Naive thymus-derived CD4-positive, alpha-beta T cell (primary cell): Measurements from ENCODE around the gene ETV3. TPM values are rescaled to one million over a fixed set of nuclear protein-coding genes. Genes with fewer than 3 reads are reported as not detected.
A peak's percentile ranks its signal among the peaks of the same experiment; 100 is the strongest.

ENCODE experiments used
- ATAC-seq: fragments of 150-1000 bp; cut with Tn5 transposase; 2 replicates; pipeline ENCODE4 v1.10.0; 2021; ENCODE audit warnings: mild to moderate bottlenecking, moderate library complexity
- CTCF ChIA-PET: fragments of 350-600 bp; sonication (Branson Sonifier 250); formaldehyde crosslinking; loops from one replicate; lab custom pipeline; 2021; ENCODE audit warnings: antibody characterized with exemption; lab: Charles Lee
- POLR2A ChIA-PET: fragments of 350-600 bp; sonication (Branson Sonifier 250); formaldehyde crosslinking; loops from one replicate; lab custom pipeline; 2021; ENCODE audit warnings: antibody characterized with exemption, inconsistent platforms; lab: Charles Lee
- DNase-seq, 9 donors: peaks; one replicate each; pipeline versions ENCODE4 v3.0.0 to v3.0.0-alpha.2; 2020 to 2022; ENCODE audit warnings: mixed read lengths in 1 of 9
- H3K27ac ChIP-seq: one replicate; pipeline ENCODE4 v1.7.0; 2013; ENCODE audit warnings: mild to moderate bottlenecking, low read depth, low read length, moderate library complexity
- H3K27me3 ChIP-seq, 2 donors: one replicate each; pipeline ENCODE4 v1.7.0; 2013; ENCODE audit warnings: low read length in 2 of 2, mild to moderate bottlenecking in 2 of 2, moderate library complexity in 2 of 2; ENCODE audit not compliant: control insufficient read depth in 2 of 2, insufficient read depth in 2 of 2
- H3K36me3 ChIP-seq, 3 experiments: 1 replicate in 2 of 3; 2 replicates in 1 of 3; pipeline ENCODE4 v1.7.0; 2013; ENCODE audit warnings: low read length in 3 of 3, mild to moderate bottlenecking in 3 of 3, moderate library complexity in 1 of 3; ENCODE audit not compliant: insufficient read depth in 3 of 3, control insufficient read depth in 2 of 3
- H3K4me1 ChIP-seq, 2 donors: one replicate each; pipeline ENCODE4 v1.7.0; 2013; ENCODE audit warnings: low read length in 2 of 2, mild to moderate bottlenecking in 2 of 2, moderate library complexity in 1 of 2; ENCODE audit not compliant: control insufficient read depth in 2 of 2, insufficient read depth in 2 of 2
- H3K4me3 ChIP-seq: 2 replicates; pipeline ENCODE4 v1.7.0; 2013; ENCODE audit warnings: mild to moderate bottlenecking, low read length
- H3K9me3 ChIP-seq, 3 experiments: 1 replicate in 2 of 3; 2 replicates in 1 of 3; pipeline ENCODE4 v1.7.0; 2013; ENCODE audit warnings: low read length in 3 of 3; ENCODE audit not compliant: control insufficient read depth in 2 of 3
- H3K27ac Mint-ChIP-seq, 9 donors: one replicate each; pipeline ENCODE4 v1.8.0; 2020 to 2022; ENCODE audit warnings: mixed read lengths in 9 of 9, mild to moderate bottlenecking in 8 of 9, moderate library complexity in 5 of 9, inconsistent platforms in 2 of 9
- H3K27me3 Mint-ChIP-seq, 5 donors: one replicate each; pipeline ENCODE4 v1.8.0; 2021 to 2022; ENCODE audit warnings: mixed read lengths in 5 of 5, mild to moderate bottlenecking in 1 of 5
- H3K36me3 Mint-ChIP-seq, 5 donors: one replicate each; pipeline ENCODE4 v1.8.0; 2020 to 2022; ENCODE audit warnings: mixed read lengths in 5 of 5, mild to moderate bottlenecking in 3 of 5, inconsistent platforms in 1 of 5
- H3K4me1 Mint-ChIP-seq, 7 donors: one replicate each; pipeline ENCODE4 v1.8.0; 2020 to 2022; ENCODE audit warnings: mixed read lengths in 7 of 7, mild to moderate bottlenecking in 3 of 7, inconsistent platforms in 1 of 7
- H3K4me3 Mint-ChIP-seq, 10 donors: one replicate each; pipeline ENCODE4 v1.8.0; 2020 to 2022; ENCODE audit warnings: mild to moderate bottlenecking in 10 of 10, mixed read lengths in 10 of 10, moderate library complexity in 6 of 10, inconsistent platforms in 2 of 10
- H3K9me3 Mint-ChIP-seq, 11 donors: one replicate each; pipeline ENCODE4 v1.8.0; 2020 to 2022; ENCODE audit warnings: mixed read lengths in 11 of 11, mild to moderate bottlenecking in 4 of 11, inconsistent platforms in 1 of 11, moderate library complexity in 1 of 11
- intact Hi-C, 2 donors: fragments of 100-400 bp; cut with micrococcal nuclease; formaldehyde crosslinking; loops; one replicate each; pipeline ENCODE4 v1.15.1; 2023
- polyA plus RNA-seq, 2 donors: library from polyadenylated mRNA; unstranded; fragments of 300-500 nt; fragmentation: Illumina TruSeq; gene quantifications; one replicate each; pipeline ENCODE4 v1.2.3, GENCODE V29; 2021
- total RNA-seq, 6 experiments: library from RNA in 5 of 6; stranded (reverse) in 5 of 6; gene quantifications; 1 replicate in 5 of 6; 2 replicates in 1 of 6; pipeline ENCODE4 v1.2.3 and lab custom pipeline; 2021 to 2026

Gene ETV3
- total and polyA plus RNA-seq, 7 experiments from 2014 or later: 4.5 to 72.4 (median 32.1) TPM

DNA sequence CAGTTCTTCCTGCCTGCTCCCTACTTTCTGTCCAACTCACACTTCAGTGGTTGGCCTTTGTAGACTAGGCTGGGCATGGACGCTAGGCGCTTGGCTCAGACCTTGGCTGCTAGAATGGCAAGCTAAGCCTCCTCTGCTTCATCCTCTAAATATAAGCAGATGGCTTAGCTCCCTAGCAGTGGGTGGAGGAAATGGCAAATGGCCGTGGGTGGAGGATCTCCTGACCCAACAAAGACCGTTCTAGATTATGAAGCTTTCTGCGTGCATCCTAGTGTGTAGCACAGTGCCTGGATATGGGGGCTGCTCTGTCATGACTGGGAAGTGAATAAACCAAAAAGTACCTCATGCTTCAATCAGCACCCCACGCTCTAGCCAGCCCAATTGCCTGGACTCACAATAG is 28.2 kb downstream of the ETV3 start:
- H3K36me3 ChIP-seq: no peaks in the 10 kb centered on the region
- CTCF ChIA-PET: interaction anchor here (0.9 to 1.1 kb wide), 2 partner anchors 21 to 45 kb away, joined by 3 read pairs; no protein-coding TSS in a partner anchor
- Mint-ChIP-seq H3K4me3 (no peak overlapping the region), H3K27ac (no peak overlapping the region), H3K9me3 (no peaks in the 10 kb centered on the region), H3K36me3 (no peaks in the 10 kb centered on the region), H3K27me3 (peaks cover 11 to 57% (median 36%) of the 10 kb centered on the region in 5 donors), H3K4me1 (peaks cover 0 to 16% (median 4%) of the 10 kb centered on the region in 7 donors)
- H3K4me3 ChIP-seq: no peak overlapping the region
- ATAC-seq: no peak
- H3K9me3 ChIP-seq: no peaks in the 10 kb centered on the region
- no peaks in the 10 kb centered on the region for H3K4me1 ChIP-seq
- intact Hi-C loops: no loop called here
- no peak for DNase-seq
- peaks cover 5 to 6% of the 10 kb centered on the region in 2 donors for H3K27me3 ChIP-seq
- POLR2A ChIA-PET: no interaction called here
- H3K27ac ChIP-seq: no peak overlapping the region

DNA sequence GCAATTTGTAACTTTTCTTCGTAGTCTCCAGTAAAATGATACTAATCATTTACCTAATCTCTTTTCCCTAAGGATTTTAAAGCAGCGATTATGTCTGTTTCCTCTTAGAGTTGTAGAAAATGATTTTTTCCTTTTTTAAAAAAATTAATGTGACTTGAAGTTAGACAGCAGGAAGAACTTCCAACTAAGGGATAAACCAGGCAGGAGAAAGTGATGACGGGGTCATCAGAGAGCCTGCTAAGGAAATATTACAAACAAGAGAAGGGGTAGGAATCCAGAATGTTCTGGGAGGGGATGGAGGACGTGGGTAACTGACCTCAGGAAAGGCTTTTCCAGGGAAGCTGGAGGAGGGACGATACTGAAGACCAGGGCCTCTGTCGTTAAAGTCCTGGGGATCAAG is 29.7 kb downstream of the ETV3 start:
- Mint-ChIP-seq H3K36me3 (no peaks in the 10 kb centered on the region), H3K4me3 (no peak overlapping the region), H3K4me1 (peaks cover 0 to 16% (median 4%) of the 10 kb centered on the region in 7 donors), H3K27ac (no peak overlapping the region), H3K9me3 (no peaks in the 10 kb centered on the region), H3K27me3 (peaks cover 11 to 69% (median 36%) of the 10 kb centered on the region in 5 donors)
- no peaks in the 10 kb centered on the region for H3K9me3 ChIP-seq
- ATAC-seq (no peak), DNase-seq (no peak)
- H3K36me3 ChIP-seq: no peaks in the 10 kb centered on the region
- H3K4me1 ChIP-seq: no peaks in the 10 kb centered on the region
- ChIA-PET POLR2A (interaction anchor here (0.6 kb wide), 1 partner anchor 64 kb away, joined by 3 read pairs; no protein-coding TSS in a partner anchor), CTCF (no interaction called here)
- peaks cover 5 to 6% of the 10 kb centered on the region in 2 donors for H3K27me3 ChIP-seq
- intact Hi-C loops: no loop called here
- no peak overlapping the region for H3K4me3 ChIP-seq
- H3K27ac ChIP-seq: no peak overlapping the region

DNA sequence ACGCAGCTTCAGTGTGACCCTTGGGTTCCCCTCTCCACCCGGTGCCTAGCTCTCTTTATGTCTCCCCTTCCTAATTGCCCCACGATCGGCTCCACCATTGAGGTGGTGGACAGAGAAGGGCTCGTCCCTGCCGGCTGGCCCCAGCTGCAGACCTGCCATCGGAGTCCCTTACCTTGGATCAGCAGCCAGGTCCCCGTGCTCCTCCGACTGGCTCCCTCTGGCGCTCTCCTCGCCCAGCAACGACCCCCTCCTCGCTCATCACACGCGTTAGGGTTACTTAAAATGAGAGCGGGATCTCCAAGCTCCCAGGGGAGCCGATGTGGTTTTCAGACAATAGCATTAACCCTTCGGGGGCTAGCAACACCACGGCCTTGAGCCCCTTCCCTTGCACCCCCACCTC is 30.5 kb downstream of the ETV3 start:
- H3K27ac Mint-ChIP-seq: no peak overlapping the region
- no peak overlapping the region for H3K4me3 ChIP-seq
- ATAC-seq (no peak), DNase-seq (no peak)
- ChIA-PET CTCF (no interaction called here), POLR2A (no interaction called here)
- no peaks in the 10 kb centered on the region for H3K36me3 ChIP-seq
- H3K4me1 Mint-ChIP-seq: peaks cover 0 to 14% (median 4%) of the 10 kb centered on the region in 7 donors
- no peaks in the 10 kb centered on the region for H3K9me3 Mint-ChIP-seq
- no peak overlapping the region for H3K4me3 Mint-ChIP-seq
- H3K27ac ChIP-seq: no peak overlapping the region
- intact Hi-C loops: no loop called here
- no peaks in the 10 kb centered on the region for H3K4me1 ChIP-seq
- H3K27me3 ChIP-seq: peaks cover 5 to 6% of the 10 kb centered on the region in 2 donors
- H3K9me3 ChIP-seq: no peaks in the 10 kb centered on the region
- H3K27me3 Mint-ChIP-seq: peaks cover 8 to 74% (median 36%) of the 10 kb centered on the region in 5 donors
- H3K36me3 Mint-ChIP-seq: no peaks in the 10 kb centered on the region

- H3K4me3 Mint-ChIP-seq: no peak overlapping the region
- H3K4me3 ChIP-seq: no peak overlapping the region
- no peaks in the 10 kb centered on the region for H3K36me3 Mint-ChIP-seq
- H3K36me3 ChIP-seq: no peaks in the 10 kb centered on the region
- intact Hi-C loops: no loop called here
- no peaks in the 10 kb centered on the region for H3K9me3 ChIP-seq
- CTCF ChIA-PET: interaction anchor here (0.6 kb wide), 1 partner anchor 385 kb away, joined by 3 read pairs; no protein-coding TSS in a partner anchor
- peaks cover 7 to 73% (median 36%) of the 10 kb centered on the region in 5 donors for H3K27me3 Mint-ChIP-seq
- peaks cover 0 to 1% (median 0%) of the 10 kb centered on the region in 11 donors for H3K9me3 Mint-ChIP-seq
- DNase-seq: no peak
- peak overlapping the region in 1 of 9 donors; percentile 20 for H3K27ac Mint-ChIP-seq
- peaks cover 0 to 14% (median 0%) of the 10 kb centered on the region in 7 donors for H3K4me1 Mint-ChIP-seq
- no peak for ATAC-seq
- no peak overlapping the region for H3K27ac ChIP-seq
- POLR2A ChIA-PET: no interaction called here
- no peaks in the 10 kb centered on the region for H3K4me1 ChIP-seq
- peaks cover 5 to 6% of the 10 kb centered on the region in 2 donors for H3K27me3 ChIP-seq
Observed at GRCh38 chr1:157106813-157107189, 31.4 kb downstream of the ETV3 start.

DNA sequence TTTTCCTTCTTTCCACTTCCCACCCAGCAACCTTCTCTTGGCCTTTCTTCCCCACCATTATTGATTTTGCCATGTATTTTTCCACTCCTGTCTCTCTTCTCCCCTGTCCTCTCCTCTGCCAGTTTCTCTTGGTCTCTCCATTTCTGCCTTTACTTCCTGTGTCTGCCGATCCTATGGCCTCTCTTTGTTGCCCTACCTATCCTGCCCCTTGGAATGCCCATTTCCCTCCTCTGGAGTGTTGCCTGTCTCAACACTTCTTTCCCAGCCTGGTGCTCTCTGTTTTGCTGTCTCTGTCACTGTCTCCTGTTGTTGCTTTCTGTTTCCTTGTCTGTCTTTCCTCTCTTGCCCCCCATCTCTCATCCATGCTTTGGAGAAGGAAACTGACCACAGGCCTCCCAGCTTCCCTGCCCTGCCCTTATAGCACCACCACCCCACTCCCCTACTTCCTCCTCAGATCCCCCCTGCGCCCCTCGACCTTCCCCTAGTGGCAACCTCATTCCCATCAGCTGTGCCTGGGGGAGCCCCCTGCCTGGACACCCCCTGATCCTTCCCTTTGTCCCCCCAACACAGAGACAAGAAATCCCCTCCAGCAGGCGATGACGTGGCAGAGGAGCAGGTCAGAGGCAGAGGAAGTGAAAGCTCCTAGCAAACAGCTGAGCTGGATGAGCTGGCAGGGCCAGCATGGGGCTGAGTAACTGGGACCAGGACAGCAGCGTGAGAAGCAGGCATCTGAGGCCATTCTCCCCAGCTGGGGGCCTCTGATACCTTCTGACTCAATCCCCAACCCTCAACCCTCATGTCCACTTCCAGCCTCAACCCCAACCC is 32.0 kb downstream of the ETV3 start:
- H3K4me3 ChIP-seq: no peak overlapping the region
- H3K36me3 Mint-ChIP-seq: no peaks in the 10 kb centered on the region
- intact Hi-C loops: no loop called here
- no peaks in the 10 kb centered on the region for H3K4me1 ChIP-seq
- no peak overlapping the region for H3K4me3 Mint-ChIP-seq
- H3K9me3 Mint-ChIP-seq: peaks cover 0 to 1% (median 0%) of the 10 kb centered on the region in 11 donors
- no peaks in the 10 kb centered on the region for H3K36me3 ChIP-seq
- peaks cover 7 to 69% (median 35%) of the 10 kb centered on the region in 5 donors for H3K27me3 Mint-ChIP-seq
- H3K4me1 Mint-ChIP-seq: peaks cover 0 to 14% (median 0%) of the 10 kb centered on the region in 7 donors
- no peaks in the 10 kb centered on the region for H3K9me3 ChIP-seq
- ChIA-PET POLR2A (no interaction called here), CTCF (no interaction called here)
- no peak overlapping the region for H3K27ac ChIP-seq
- H3K27ac Mint-ChIP-seq: peak overlapping the region in 3 of 9 donors; percentile 7 to 53 (median 28)
- H3K27me3 ChIP-seq: peaks cover 5 to 6% of the 10 kb centered on the region in 2 donors
- ATAC-seq: peak; percentile 93
- DNase-seq: peak in 2 of 9 donors; percentile 16 to 34

- POLR2A ChIA-PET: no interaction called here
- Mint-ChIP-seq H3K27ac (peak overlapping the region in 1 of 9 donors; percentile 28), H3K36me3 (no peaks in the 10 kb centered on the region), H3K4me1 (peaks cover 0 to 14% (median 0%) of the 10 kb centered on the region in 7 donors), H3K27me3 (peaks cover 7 to 71% (median 31%) of the 10 kb centered on the region in 5 donors), H3K4me3 (no peak overlapping the region), H3K9me3 (peaks cover 0 to 1% (median 0%) of the 10 kb centered on the region in 11 donors)
- Histone ChIP-seq H3K27me3 (peaks cover 5 to 6% of the 10 kb centered on the region in 2 donors), H3K27ac (no peak overlapping the region), H3K36me3 (no peaks in the 10 kb centered on the region), H3K4me1 (no peaks in the 10 kb centered on the region), H3K4me3 (no peak overlapping the region), H3K9me3 (no peaks in the 10 kb centered on the region)
- no peak for ATAC-seq
- CTCF ChIA-PET: interaction anchor here (1.3 kb wide), 1 partner anchor 50 kb away, joined by 3 read pairs; no protein-coding TSS in a partner anchor
- DNase-seq: no peak
- intact Hi-C loops: no loop called here
Observed at GRCh38 chr1:157105298-157105987, 32.8 kb downstream of the ETV3 start.
